Uterus (tissue), 2 donors: Measurements from ENCODE around the gene GDF7.

Experiments used
- POLR2A ChIP-seq, 2 donors: fragments of 450-650 bp; IDR thresholded peaks; one replicate each; pipeline ENCODE4 v1.6.1; 2016; ENCODE audit warnings: antibody characterized with exemption in 2 of 2, mild to moderate bottlenecking in 1 of 2, moderate library complexity in 1 of 2
- TF ChIP-seq, protein P1 (sequence below), 4 experiments: fragments of 200-600 bp in 2 of 4; fragments of 450-650 bp in 2 of 4; sonication (generic) in 2 of 4; IDR thresholded peaks; one replicate each; pipeline ENCODE4 v1.5.1; 2016 to 2019; ENCODE audit warnings: antibody characterized with exemption in 4 of 4, mild to moderate bottlenecking in 2 of 4, moderate library complexity in 1 of 4

DNA sequence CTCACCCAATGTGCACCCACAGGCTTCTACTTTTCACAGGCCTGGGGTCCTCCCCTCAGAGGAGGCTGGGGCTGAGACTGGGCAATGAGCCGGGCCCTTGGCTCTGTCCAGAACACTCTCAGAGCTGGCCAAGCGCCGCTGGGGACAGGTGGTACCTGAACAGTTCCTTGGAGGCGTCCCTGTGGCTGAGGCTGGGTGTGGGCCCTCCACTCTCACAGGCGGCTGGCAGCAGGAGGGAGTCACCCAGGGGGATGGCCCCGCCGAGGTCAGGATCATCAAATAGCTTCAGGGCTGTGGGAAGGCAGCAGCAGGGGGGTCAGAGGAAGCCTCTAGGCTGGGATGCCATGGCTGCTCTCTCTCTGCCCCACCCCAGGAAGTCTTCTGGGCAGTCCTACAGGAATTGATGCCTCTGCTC, 43.2 kb upstream of the GDF7 start:
- TF ChIP-seq, protein P1, sequence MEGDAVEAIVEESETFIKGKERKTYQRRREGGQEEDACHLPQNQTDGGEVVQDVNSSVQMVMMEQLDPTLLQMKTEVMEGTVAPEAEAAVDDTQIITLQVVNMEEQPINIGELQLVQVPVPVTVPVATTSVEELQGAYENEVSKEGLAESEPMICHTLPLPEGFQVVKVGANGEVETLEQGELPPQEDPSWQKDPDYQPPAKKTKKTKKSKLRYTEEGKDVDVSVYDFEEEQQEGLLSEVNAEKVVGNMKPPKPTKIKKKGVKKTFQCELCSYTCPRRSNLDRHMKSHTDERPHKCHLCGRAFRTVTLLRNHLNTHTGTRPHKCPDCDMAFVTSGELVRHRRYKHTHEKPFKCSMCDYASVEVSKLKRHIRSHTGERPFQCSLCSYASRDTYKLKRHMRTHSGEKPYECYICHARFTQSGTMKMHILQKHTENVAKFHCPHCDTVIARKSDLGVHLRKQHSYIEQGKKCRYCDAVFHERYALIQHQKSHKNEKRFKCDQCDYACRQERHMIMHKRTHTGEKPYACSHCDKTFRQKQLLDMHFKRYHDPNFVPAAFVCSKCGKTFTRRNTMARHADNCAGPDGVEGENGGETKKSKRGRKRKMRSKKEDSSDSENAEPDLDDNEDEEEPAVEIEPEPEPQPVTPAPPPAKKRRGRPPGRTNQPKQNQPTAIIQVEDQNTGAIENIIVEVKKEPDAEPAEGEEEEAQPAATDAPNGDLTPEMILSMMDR (IDR thresholded peaks at IDR 0.05): no peak
- TF ChIP-seq POLR2A (IDR thresholded peaks at IDR 0.05): no peak
